Ectodermal cell (in vitro differentiated cells): Measurements from ENCODE around the gene ADGRG1. TPM values are rescaled to one million over a fixed set of nuclear protein-coding genes. Genes with fewer than 3 reads are reported as not detected.

ENCODE experiments used
- H3K27ac ChIP-seq: 2 replicates; pipeline ENCODE4 v1.7.0; 2013; ENCODE audit warnings: mild to moderate bottlenecking, low read depth, low read length; ENCODE audit not compliant: insufficient read depth, poor library complexity, severe bottlenecking
- H3K27me3 ChIP-seq: 2 replicates; pipeline ENCODE4 v1.7.0; 2013; ENCODE audit warnings: mild to moderate bottlenecking, low read length; ENCODE audit not compliant: insufficient read depth, control insufficient read depth, poor library complexity, severe bottlenecking
- H3K36me3 ChIP-seq: one replicate; pipeline ENCODE4 v1.7.0; 2013; ENCODE audit warnings: low read length; ENCODE audit not compliant: control insufficient read depth, insufficient read depth
- H3K4me1 ChIP-seq: one replicate; pipeline ENCODE4 v1.7.0; 2013; ENCODE audit warnings: low read length; ENCODE audit not compliant: control insufficient read depth, insufficient read depth
- H3K4me3 ChIP-seq: 2 replicates; pipeline ENCODE4 v1.7.0; 2013; ENCODE audit warnings: low read depth, low read length, control low read depth; ENCODE audit not compliant: insufficient read depth
- H3K9me3 ChIP-seq: 2 replicates; pipeline ENCODE4 v1.7.0; 2013; ENCODE audit warnings: mild to moderate bottlenecking, low read length, moderate library complexity; ENCODE audit not compliant: control insufficient read depth
- WGBS, 2 experiments: methylation state at CpG; one replicate each; pipeline ENCODE4 v1.1.7; 2013; ENCODE audit warnings: missing lambda C conversion rate in 2 of 2; 5-methylcytosine and 5-hydroxymethylcytosine counted together
- polyA plus RNA-seq, 4 experiments: library from polyadenylated mRNA; stranded (reverse); fragments of 50-300 nt; gene quantifications; one replicate each; pipeline ENCODE4 v1.2.3, GENCODE V29; 2013

Gene ADGRG1
- polyA plus RNA-seq (2013, experiment 1 of 4): 24.3 TPM
- polyA plus RNA-seq (2013, experiment 2 of 4): 23.6 TPM
- 30.8 TPM for polyA plus RNA-seq (2013, experiment 3 of 4)
- 30.5 TPM for polyA plus RNA-seq (2013, experiment 4 of 4)

DNA sequence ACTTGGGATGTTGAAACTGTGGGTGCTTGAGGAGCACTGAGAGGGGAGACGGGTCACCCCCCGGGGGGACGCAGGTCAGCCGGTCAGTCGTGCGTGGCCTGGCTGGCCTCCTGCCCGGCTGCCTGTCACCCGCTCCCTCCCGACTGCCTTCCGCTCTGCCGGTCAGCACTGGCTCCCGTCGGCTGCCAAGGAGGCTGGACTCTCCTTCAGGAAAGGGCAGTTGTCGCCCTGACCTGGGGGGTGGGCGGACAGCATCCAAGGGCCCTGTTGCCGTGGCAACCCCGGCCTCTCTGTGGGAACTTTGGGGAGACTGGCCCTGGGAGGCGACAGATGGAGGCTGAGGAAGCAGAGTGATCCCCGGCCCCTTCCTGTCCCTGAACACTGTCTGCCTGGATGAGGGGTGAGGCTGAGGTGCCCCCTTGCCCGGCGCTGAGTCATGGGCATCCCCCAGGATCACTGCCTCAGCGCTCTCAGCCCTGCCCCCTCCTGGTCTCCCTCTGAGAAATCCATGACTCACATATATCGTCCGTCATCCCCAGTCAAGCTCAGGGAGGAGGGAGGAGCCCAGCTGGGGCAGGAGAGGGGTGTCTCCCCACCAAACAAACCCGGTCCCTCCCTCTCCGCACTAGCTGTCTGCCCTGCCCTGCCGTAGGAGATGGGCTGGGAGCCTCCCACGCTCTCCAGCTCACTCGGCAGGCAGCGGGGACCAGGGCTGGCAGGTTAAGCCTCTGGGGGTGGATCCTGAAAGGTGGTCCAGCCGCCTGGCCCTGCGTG, at the start of gene ADGRG1:
TSS of gene ADGRG1 (plus strand) at position 623 of the 774 bp plus-strand sequence. CDS start 21,658 bp downstream, outside the sequence.
- no peaks in the 10 kb centered on the region for H3K27me3 ChIP-seq
- no peaks in the 10 kb centered on the region for H3K36me3 ChIP-seq
- WGBS, 2 experiments: 9 to 10% methylated on average over 32 of the region's 32 CpGs
- H3K27ac ChIP-seq: peak within 1 kb of the TSS; percentile 64
- peaks cover 28% of the 10 kb centered on the region for H3K4me1 ChIP-seq
- H3K9me3 ChIP-seq: no peaks in the 10 kb centered on the region
- H3K4me3 ChIP-seq: no peak within 1 kb of the TSS

DNA sequence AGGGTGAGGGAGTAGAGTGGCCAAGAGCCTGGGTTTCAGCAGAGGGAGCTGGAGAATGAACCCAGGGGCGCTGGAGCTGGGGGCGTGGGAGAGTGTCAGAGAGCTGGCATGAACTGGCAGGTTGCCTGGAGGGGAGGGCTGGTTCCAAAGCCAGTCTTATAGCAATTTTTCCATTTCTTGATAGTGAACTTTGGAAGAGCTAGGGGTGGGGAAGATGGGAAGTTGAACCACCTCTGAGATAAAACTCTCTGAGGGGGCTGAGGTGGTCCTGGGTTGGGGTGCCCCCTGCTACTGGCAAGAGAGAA, 49.1 kb upstream of the ADGRG1 start:
- no peak overlapping the region for H3K27ac ChIP-seq
- no peaks in the 10 kb centered on the region for H3K9me3 ChIP-seq
- no peak overlapping the region for H3K4me3 ChIP-seq
- WGBS, 2 experiments: 89% methylated on average over 2 of the region's 2 CpGs
- no peaks in the 10 kb centered on the region for H3K27me3 ChIP-seq
- peaks cover 4% of the 10 kb centered on the region for H3K4me1 ChIP-seq
- H3K36me3 ChIP-seq: no peaks in the 10 kb centered on the region

DNA sequence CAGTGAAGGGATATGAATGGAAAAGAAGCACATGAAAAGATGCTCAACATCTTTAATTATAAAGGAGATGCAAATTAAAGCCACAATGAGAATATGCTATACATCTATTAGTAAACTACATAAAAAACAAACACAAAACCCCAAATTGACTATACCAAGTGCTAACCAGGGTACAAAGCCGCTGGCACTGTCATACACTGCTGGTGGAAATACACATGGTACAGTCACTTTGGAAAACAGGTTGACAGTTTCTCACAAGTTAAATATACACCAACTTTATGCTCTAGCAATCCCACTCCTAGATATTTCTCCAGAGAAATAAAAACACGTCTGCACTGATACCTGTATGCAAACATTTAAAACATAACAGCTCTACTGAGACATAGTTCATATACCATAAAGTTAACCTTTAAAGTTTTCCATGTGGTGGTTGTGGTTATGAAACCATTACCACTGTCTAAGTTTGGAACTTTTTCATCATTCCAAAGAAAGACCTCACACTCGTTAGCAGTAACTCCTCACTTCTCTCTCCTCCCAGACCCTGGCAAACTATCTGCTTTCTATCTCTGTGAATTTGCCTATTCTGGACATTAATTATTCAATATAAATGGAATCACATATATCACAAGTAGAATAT, 43.3 kb upstream of the ADGRG1 start:
- no peaks in the 10 kb centered on the region for H3K9me3 ChIP-seq
- H3K4me1 ChIP-seq: no peaks in the 10 kb centered on the region
- no peaks in the 10 kb centered on the region for H3K27me3 ChIP-seq
- H3K27ac ChIP-seq: no peak overlapping the region
- no peaks in the 10 kb centered on the region for H3K36me3 ChIP-seq
- 79 to 86% methylated on average over 3 of the region's 3 CpGs for WGBS, 2 experiments
- no peak overlapping the region for H3K4me3 ChIP-seq

DNA sequence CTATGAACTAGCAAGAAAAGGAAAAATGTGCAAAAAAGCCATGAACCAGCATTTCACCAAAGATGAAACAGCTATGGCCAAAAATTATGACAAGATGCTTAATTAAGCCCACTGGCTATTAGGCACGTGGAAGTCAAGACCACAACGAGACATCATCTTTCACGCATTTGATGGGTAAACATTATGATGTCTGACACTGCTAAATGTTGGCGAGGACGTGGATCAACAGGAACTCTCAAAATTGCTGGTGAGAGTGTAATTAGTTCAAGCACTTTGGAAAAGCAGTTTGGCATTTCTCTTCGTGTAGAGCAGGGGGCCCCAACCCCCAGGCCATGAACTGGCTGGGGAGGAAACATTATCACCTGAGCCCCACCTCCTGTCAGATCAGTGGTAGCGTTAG, 39.6 kb upstream of the ADGRG1 start:
- WGBS, 2 experiments: 91% methylated on average over 7 of the region's 7 CpGs

DNA sequence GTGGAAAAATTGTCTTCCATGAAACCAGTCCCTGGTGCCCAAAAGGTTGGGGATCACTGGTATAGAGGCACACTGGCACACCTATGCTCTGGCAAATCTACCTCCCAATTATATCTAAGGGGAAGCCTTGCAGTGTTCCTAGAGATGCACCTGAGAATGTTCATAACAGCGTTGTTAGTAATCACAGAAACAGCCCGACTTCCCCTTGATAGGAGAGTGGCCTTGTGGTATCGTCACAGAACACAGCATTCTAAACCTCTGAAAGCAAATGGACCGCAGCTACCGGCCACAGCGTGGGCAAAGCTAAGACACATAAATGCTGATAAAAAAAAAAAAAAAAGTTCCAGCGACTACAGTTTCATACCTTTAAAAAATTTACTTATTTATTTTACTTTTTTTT, 39.1 kb upstream of the ADGRG1 start:
- Histone ChIP-seq H3K27ac (no peak overlapping the region), H3K36me3 (no peaks in the 10 kb centered on the region), H3K4me3 (no peak overlapping the region), H3K4me1 (peaks cover 6% of the 10 kb centered on the region), H3K27me3 (no peaks in the 10 kb centered on the region), H3K9me3 (no peaks in the 10 kb centered on the region)
- 97% methylated on average over 6 to 7 of the region's 7 CpGs for WGBS, 2 experiments

More for the DNA sequence above, 39.6 kb upstream of the ADGRG1 start:
- Histone ChIP-seq H3K4me3 (no peak overlapping the region), H3K4me1 (peaks cover 6% of the 10 kb centered on the region), H3K36me3 (no peaks in the 10 kb centered on the region), H3K9me3 (no peaks in the 10 kb centered on the region), H3K27ac (no peak overlapping the region), H3K27me3 (no peaks in the 10 kb centered on the region)

DNA sequence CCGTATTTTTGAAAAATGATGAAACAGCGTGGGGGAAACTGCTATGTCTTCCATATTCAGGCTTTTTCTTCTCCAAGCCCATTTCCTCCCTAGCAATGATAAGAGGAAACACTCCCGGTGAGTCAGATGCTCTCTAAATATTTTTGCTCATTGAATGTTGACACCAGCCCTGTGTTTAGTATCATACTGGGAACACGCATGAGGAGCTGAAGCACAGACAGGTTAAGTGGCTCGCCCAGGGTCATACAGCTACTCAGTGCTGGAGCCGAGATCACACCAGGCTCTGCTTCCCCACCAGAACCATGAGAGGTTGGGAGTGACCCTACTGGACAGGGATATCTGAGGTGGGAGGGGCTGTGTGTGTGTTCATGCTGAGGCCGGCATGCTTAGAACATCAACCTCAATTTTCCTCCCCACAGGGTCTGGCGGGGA, 37.8 kb upstream of the ADGRG1 start:
- Histone ChIP-seq H3K36me3 (no peaks in the 10 kb centered on the region), H3K4me3 (no peak overlapping the region), H3K27me3 (no peaks in the 10 kb centered on the region), H3K4me1 (peaks cover 6% of the 10 kb centered on the region), H3K27ac (no peak overlapping the region), H3K9me3 (no peaks in the 10 kb centered on the region)
- 77 to 86% methylated on average over 6 to 8 of the region's 8 CpGs for WGBS, 2 experiments

DNA sequence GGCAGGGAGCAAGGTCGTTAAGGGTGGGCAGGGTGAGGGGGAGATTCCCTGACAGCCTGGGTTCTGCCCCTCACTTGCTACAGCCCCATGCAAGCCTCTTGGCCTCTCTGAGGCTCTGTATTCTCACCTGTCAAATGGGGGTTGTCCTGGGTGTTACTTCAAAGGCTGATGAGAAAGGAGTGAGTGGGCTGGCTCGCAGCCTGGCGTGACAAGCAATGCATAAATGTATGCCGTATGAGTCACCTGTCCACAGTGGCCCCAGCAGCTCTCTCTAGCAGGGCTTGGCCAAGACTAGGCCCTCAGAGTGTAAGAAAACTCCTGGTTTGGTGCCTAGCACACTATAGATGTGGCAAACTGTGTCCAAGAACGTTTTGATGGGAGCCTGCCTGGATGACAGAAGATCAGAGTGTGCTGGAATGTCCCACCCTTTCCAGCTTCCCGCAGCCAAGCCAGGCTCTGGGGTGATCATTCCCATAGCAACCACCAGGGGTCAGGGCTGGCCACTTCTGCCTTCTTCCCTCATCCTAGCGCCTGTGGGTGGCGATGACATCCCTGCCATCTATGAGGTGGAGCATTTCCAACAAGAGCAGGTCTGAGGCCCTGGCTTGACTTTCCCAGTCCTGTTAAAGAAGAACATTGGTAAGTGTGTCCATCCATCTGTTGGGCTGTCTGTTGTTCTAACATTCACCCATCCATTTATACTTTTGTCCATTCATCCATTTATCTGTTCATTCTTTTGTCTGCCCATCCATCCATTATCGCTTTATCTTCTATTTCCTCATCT, 37.2 kb upstream of the ADGRG1 start:
- H3K9me3 ChIP-seq: no peaks in the 10 kb centered on the region
- H3K27ac ChIP-seq: no peak overlapping the region
- no peaks in the 10 kb centered on the region for H3K27me3 ChIP-seq
- H3K4me1 ChIP-seq: peaks cover 6% of the 10 kb centered on the region
- H3K36me3 ChIP-seq: no peaks in the 10 kb centered on the region
- H3K4me3 ChIP-seq: no peak overlapping the region
- WGBS, 2 experiments: 29 to 32% methylated on average over 9 of the region's 9 CpGs

DNA sequence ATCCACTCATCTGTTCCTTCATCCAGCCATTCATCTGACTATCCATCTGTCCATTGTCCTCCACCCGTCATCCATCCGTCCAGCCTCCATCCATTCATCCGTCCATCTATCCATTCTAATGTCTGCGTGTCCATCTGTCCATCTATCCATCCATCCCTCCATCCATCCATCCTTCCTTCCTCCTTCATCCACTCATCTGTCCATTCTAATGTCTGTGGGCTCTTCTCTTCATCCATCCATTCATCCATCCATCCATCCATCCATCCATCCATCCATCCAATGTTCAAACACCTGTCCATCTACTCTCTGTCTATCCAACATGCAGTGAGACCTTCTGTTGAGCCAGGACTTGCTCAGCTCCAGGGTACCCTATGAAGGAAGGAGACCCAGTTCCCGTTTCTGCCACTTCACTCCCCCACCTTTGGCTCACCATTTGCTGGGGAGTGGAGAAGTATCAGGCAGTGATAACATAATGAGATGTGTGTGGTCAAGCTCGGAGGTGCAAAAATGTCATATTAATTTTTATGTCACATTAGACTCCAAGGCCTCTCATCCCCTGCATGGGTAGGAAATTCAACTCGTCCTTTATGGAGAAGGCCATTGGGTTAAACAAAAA, 36.5 kb upstream of the ADGRG1 start:
- Histone ChIP-seq H3K27me3 (no peaks in the 10 kb centered on the region), H3K4me3 (no peak overlapping the region), H3K36me3 (no peaks in the 10 kb centered on the region), H3K27ac (no peak overlapping the region), H3K9me3 (no peaks in the 10 kb centered on the region), H3K4me1 (peaks cover 6% of the 10 kb centered on the region)
- 79 to 81% methylated on average over 7 of the region's 7 CpGs for WGBS, 2 experiments

DNA sequence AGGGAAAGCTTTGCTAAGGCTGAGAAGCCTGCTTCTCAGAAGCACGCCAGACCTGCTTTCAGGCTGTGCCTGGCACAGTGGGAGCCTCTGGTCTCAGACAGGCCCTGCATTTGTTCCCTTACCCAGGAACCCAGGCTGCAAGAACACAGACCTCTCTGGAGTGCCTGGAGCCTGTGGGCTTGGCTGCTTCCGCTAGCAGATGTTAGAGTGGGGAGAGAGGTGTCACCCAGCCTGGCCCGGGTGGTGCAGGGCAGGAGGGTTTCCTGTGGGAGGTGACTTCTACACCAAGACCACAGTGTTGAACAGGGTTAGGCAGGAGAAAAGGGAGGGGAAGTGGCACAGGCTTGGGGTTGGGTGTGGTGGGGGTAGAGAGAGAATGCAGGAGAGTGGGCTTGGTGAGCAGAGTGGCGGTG, 35.8 kb upstream of the ADGRG1 start:
- Histone ChIP-seq H3K36me3 (no peaks in the 10 kb centered on the region), H3K9me3 (no peaks in the 10 kb centered on the region), H3K4me3 (no peak overlapping the region), H3K27me3 (no peaks in the 10 kb centered on the region), H3K27ac (no peak overlapping the region), H3K4me1 (peaks cover 6% of the 10 kb centered on the region)
- WGBS, 2 experiments: 78 to 81% methylated on average over 4 of the region's 4 CpGs
